Measurements from ENCODE around the gene INAFM2.
A peak's percentile ranks its signal among the peaks of the same experiment; 100 is the strongest.

INAFM2 gene

DNA sequence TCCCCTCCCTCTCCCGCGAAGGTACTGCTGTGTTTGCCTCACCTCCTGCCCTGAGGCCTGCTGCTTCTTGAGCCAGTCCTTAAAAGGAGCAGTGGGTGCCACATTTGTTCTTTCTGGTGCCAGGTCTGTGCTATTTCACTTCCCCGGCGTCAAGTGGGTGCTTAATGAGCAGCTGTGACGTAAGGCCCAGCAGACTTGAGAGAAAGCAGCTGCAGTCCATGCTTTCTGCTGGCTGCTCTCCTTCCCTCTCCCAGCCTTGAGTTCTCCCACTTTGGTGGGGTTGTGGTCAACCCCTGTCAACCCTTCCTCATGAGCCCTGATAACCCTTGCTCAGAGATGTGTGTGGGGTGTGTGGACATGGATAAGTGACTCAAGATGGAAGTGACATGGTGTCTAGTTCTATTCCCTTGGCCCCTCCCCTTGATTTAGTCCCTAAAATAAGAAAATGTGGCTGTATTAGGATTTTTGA, 6.9 kb downstream of the INAFM2 start:
- DNase-seq, result no peak

- no peak for DNase-seq
Measured at GRCh38 chr15:40331026-40331425, 7.5 kb downstream of the INAFM2 start.

DNA sequence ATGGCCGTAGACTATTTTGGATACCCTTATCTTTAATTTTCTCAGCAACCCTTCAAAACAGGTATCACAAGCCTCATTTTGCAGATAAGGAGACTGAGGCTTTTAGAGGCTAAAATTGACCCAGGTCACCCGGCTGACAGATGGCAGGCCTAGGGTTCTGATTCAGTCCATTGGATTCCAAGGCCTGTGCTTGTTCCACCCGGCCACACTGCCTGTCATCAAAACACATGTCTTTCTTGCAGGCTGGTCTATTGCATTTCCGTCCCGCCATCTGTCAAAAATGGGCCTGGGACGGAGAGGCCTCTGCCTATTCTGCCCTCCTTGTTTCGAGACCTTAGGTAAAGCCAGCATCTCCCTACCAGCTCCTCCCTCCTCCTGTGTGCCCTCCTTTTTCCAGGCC, 8.1 kb downstream of the INAFM2 start:
- DNase-seq, result no peak

DNA sequence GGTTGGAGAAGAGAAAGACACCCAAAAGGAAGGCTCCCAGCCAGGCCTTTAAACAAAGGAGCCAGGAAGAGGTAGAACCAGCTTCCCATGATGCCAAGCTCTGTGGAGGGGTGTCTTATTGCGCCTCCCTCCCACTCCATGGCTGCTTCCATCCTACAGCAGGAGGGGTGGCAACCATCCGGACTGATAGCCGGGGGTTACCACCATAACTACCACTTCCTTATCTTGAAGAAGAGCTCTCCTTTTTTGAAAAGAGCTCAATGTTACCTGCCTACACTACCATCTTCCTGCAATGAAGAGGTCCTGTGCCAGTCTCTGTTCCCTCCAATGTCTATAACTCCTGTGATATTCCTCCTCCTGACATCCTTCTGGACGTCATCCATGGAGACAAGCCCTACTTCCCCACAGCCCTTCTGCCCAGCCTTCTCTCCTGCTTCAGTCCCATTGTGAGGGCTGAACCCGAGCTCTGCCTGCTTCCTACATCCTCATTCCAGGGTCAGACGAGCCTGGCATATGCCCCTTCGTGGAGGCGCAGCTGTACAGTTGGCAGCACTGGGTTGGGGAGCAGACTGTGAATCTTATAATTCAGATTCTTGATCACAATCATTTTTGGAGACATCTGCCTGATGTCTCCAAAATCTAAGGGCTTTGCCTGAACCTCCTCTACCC, 8.8 kb downstream of the INAFM2 start:
- no peak for DNase-seq

- DNase-seq, result no peak
Measured at GRCh38 chr15:40333922-40334492, 10.5 kb downstream of the INAFM2 start.

- DNase-seq, result no peak
Measured at GRCh38 chr15:40334541-40334940, 11.0 kb downstream of the INAFM2 start.

- DNase-seq, result no peak
Measured at GRCh38 chr15:40334941-40335795, 11.7 kb downstream of the INAFM2 start.

GRCh38 chr15:40335938-40336743, 12.6 kb downstream of the INAFM2 start:
- peak; percentile 59 for DNase-seq

DNA sequence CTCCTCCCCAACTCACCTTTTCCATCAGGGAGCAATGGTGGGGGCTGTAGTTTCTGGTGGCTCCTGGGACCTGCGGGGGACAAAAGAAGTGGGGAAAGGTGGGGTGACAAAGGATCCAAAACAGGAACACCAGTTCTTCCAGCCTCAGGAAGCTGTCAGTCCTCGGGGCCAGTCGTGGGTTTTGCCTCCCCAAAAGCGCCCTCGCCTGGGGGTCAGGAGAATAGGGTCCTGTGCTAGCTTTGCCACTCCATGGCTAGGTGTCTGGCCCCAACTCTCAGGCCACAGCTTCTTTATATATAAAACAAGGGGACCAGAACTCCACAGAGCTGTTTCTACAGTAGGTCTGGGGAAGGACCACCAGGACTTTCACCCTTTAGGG, 13.2 kb downstream of the INAFM2 start:
- DNase-seq, result no peak

GRCh38 chr15:40337597-40337996, 14.1 kb downstream of the INAFM2 start:
- DNase-seq, result no peak

DNA sequence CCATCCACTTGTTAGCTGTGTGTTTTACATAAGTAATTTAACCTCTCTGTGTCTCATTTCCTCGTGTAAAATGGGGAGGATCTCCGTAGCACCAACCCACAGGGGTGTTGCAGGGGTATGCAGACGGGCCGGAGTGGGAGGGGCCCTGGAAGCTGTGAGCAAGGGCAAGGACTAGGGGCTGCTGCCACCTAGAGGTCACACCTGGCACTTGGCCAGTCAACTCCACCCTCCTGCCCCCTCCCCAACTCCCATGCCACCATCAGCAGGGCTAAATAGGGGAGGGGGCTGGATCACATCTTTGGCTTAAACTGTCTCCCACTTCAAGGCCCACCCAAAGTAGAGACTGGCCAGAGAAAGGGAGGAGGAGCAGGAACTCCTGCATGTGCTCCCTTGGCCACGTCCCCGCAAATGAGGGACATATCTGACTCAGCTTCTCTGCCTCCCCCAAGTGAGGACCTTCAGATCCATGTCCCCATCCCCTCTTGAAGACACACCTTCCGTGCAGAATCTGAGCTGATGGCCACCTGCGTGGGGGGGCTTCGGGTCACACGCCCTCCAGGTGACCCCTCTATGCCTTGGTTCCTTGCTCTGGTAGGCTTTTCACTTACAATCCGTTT, 14.7 kb downstream of the INAFM2 start:
- DNase-seq, result no peak

DNA sequence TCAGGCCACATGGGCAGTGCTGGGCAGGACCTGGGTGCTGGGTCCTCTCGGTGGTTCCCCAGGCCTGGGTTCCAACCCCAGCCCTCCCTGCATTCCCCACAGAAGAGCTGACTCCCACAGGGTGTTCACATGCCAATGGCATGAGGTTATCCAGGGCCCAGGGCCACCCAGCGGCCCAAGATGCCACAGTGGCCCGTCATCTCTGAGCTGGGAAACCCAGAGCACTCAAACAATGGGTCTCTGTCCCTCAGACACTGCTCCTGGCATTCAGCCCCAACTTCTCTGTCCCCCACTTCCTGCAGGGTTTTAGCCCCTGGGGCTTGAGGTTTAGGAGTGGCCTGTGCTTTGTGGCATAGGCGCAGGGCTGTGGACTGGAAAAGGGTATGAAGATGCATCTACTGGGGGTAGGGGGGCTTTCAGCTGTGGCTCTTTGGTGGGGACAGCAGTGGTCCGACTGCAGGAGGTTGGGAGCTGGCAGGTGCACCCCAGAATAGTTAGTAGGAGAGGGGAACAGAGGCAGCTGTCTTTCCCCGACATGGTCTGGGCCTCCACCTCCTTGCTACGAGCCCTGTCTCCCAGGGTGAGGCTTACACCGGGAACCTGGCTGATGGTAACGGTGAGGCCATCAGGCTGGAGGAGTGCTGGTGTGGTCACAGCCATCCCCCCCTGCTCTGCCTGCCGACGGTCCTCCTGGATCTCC, 15.6 kb downstream of the INAFM2 start:
- no peak for DNase-seq

GRCh38 chr15:40339621-40339945, 16.1 kb downstream of the INAFM2 start:
- DNase-seq, result no peak

GRCh38 chr15:40340038-40340739, 16.7 kb downstream of the INAFM2 start:
- peak; percentile 25 for DNase-seq

- DNase-seq, result peak; percentile 58
Measured at GRCh38 chr15:40340740-40341400, 17.4 kb downstream of the INAFM2 start, which contains the start of gene CCDC9B. CCDC9B (minus strand) TSS chr15:40340939; CDS start chr15:40340819, 120 bp downstream.

DNA sequence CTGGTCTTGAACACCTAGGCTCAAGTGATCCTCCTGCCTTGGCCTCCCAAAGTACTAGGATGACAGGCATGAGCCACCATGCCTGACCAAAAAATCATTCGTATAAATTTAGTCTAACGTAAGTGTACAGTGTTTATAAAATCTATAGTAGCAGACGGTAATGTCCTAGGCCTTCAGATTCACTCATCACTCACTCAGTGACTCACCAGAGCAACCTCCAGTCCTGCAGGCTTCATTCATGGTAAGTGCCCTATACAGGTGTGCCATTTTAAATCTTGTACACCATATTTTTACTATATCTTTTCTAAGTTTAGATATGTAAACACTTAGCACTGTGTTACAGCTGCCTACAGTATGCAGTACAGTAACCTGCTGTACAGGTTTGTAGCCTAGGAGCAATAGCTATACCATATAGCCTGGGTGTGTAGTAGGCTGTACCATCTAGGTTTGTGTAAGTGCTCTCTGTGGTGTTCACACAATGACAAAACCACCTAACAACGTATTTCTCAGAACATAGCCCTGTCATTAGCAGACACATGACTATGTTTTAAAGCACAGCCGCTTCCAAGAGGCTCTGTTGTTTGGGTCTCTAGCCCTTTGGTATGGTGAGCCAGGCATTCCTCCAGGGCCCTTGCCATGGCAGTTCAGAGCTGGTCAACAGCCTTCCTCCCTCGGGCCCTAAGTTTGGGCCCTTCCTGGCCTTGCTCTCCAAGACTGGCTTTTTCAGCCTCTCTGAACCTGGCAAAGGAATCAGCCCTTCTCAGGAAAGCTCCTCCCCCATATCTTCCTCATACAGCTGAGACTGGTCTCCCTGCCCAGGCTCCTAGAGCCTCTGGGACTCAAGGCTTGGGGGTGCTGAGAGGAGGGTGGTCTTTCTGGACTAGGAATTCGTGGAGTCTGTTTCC, 19.2 kb downstream of the INAFM2 start:
- no peak for DNase-seq

DNA sequence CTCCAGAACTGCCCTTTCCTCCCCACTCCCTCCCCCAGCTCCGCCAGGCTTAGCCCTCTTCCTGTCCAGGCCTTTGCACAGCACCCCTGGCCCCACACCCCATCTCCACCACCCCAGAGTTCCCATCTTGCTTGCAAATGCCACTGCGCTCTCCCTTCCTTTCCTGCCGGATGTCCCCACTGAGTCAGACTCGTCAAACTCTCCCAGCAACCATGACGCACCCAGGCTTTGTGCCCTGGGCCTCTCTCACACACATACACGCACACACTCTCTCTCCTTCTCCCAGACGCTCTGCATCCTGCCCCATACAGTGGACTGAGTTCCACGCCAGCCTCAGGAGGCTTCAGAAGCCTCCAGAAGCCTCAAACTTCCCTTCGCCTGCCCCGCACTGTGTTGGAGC, 20.0 kb downstream of the INAFM2 start:
- no peak for DNase-seq

GRCh38 chr15:40344217-40344616, 20.7 kb downstream of the INAFM2 start:
- no peak for DNase-seq

DNA sequence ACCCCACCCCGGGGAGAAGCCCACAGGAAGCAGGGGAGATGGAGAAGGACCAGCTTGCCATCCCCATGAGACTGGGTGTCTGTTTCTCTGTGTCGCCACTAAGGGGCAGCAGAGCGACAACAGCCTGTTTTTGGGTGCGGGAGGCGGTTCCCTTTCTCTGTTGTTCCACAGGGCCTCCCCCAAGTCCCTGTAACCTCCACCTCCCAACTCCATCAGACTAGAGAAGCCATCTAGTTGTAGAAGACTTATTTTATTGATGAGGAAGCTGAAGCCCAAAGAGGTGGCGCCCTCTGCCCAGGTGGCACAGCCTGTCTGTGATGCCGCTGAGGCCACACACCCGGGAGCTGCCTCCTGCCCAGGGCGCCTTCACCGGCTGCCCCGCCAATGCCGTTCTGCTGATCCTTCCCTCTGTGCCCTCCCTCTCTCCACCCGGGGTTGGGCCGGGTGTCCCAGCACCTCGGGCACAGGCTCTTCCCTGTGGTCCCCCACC, 21.2 kb downstream of the INAFM2 start:
- peak; percentile 66 for DNase-seq

All from NCI-H446 treated with DMSO at 0.1 percent for 48 hours (cell line).